ENCODE measurements around the gene SMAD4. TPM values are rescaled to one million over a fixed set of nuclear protein-coding genes. Genes with fewer than 3 reads are reported as not detected.

The SMAD4 gene
- total and polyA plus RNA-seq, 5 donors, result 14.8 to 98.2 (median 92.0) TPM

DNA sequence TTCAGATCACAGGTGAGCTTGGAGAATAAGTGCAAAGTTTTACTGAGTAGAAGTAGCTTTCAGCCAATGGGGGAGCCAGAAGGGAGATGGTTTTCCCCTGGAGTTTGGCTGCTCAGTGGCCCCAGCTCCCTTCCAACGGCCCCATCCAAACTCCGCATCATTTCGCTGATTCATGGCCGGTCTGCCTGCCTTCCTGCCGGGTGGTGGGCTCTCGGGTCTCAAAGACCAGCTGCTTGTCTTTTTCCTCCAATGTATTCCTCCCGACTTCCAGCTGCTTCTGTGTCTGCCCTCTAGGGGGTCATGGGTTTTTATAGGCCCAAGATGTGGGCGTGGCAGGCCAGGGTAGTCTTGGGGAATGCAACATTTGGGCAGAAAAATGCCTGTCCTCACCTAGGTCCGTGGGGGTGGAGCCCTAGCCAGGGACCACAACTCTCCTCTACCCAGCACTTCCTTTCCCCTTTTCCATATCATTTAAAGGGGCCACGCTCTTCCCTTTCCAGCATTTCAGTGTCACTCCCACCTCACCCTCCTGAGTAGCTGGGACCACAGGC lies 94.0 kb downstream of the SMAD4 start:
- ATAC-seq (no peak), DNase-seq (no peak)
- H3K4me1 ChIP-seq (ENCODE audit: control insufficient read depth, insufficient read depth, low read length), result no peaks in the 10 kb centered on the region
- no peaks in the 10 kb centered on the region for H3K27me3 ChIP-seq (ENCODE audit: control insufficient read depth, insufficient read depth)
- H3K4me3 ChIP-seq (ENCODE audit: low read length), result no peak overlapping the region
- intact Hi-C loops (cut with DNase I), result no loop called here
- WGBS, result 87% methylated on average over 10 of the region's 10 CpGs
- no peak overlapping the region for H3K27ac ChIP-seq (ENCODE audit: low read length)
- no peaks in the 10 kb centered on the region for H3K9me3 ChIP-seq (ENCODE audit: control insufficient read depth, low read length)

DNA sequence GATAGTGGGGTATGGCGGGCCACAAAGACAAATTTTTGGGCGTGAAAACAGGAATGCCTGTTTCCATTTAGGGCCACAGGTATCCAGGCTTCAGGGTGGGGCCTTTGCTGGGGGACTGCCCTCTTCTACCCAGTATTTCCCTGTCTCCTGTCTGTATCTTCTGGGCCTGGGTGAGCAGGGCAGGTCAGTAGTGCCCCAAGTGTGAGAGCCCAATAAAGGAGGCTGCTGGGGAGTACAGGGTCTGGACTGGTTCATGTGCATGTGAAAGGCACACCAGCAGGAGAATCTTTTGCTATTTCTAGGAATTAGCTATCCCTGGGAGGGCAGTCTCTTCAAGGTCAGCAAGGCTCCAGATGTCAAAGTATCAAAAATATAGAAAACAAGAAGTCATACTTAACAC lies 96.0 kb downstream of the SMAD4 start:
- no peak for ATAC-seq
- Histone ChIP-seq H3K4me1 (ENCODE audit: control insufficient read depth, insufficient read depth, low read length) (no peaks in the 10 kb centered on the region), H3K27me3 (ENCODE audit: control insufficient read depth, insufficient read depth) (no peaks in the 10 kb centered on the region), H3K4me3 (ENCODE audit: low read length) (no peak overlapping the region), H3K27ac (ENCODE audit: low read length) (no peak overlapping the region), H3K9me3 (ENCODE audit: control insufficient read depth, low read length) (no peaks in the 10 kb centered on the region)
- intact Hi-C loops (cut with DNase I), result no loop called here
- 95% methylated on average over 2 of the region's 2 CpGs for WGBS
- DNase-seq, result no peak

DNA sequence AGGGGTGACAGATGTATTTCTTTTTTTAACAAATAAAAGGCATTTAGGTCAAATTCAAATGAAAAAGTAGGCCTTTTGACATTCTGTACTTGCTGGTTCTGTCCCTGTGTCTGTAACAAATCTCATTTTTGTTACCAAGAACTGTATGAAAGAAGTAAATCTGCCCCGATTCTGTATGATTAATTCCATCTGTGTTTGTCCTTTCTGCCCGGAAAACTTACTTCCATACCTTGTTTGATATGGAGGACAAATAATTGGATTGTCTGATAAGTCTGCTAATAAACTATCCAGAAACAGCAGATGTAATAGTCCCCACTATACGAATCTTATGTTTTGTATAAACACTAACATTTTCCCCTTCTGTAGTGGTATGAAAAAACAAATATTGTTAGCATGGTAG lies 97.7 kb downstream of the SMAD4 start:
- DNase-seq, result no peak
- H3K4me3 ChIP-seq (ENCODE audit: low read length), result no peak overlapping the region
- H3K27me3 ChIP-seq (ENCODE audit: control insufficient read depth, insufficient read depth), result no peaks in the 10 kb centered on the region
- H3K4me1 ChIP-seq (ENCODE audit: control insufficient read depth, insufficient read depth, low read length), result no peaks in the 10 kb centered on the region
- intact Hi-C loops (cut with DNase I), result no loop called here
- no peak for ATAC-seq
- 80% methylated on average over 3 of the region's 3 CpGs for WGBS
- no peaks in the 10 kb centered on the region for H3K9me3 ChIP-seq (ENCODE audit: control insufficient read depth, low read length)
- H3K27ac ChIP-seq (ENCODE audit: low read length), result no peak overlapping the region

DNA sequence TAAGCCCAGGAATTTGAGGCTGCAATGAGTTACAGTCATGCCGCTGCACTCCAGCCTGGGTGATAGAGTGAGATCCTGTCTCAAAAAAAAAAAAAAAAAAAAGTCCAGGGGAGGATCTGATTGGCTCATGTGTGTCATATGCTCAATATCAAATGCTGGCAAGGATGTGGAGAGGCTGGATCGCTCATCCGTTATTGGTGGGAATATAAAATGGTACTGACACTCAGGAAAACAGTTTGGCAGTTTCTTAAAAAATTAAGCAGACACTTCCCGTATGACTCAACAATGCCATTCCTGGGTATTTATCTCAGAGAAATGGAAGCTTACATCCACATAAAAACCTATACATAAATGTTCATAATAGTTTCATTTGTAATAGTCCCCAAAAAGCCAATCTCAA lies 98.5 kb downstream of the SMAD4 start:
- Histone ChIP-seq H3K27ac (ENCODE audit: low read length) (no peak overlapping the region), H3K4me3 (ENCODE audit: low read length) (no peak overlapping the region), H3K27me3 (ENCODE audit: control insufficient read depth, insufficient read depth) (no peaks in the 10 kb centered on the region), H3K4me1 (ENCODE audit: control insufficient read depth, insufficient read depth, low read length) (no peaks in the 10 kb centered on the region), H3K9me3 (ENCODE audit: control insufficient read depth, low read length) (no peaks in the 10 kb centered on the region)
- ATAC-seq, result no peak
- WGBS, result 67% methylated on average over 4 of the region's 4 CpGs
- DNase-seq, result no peak
- intact Hi-C loops (cut with DNase I), result no loop called here

DNA sequence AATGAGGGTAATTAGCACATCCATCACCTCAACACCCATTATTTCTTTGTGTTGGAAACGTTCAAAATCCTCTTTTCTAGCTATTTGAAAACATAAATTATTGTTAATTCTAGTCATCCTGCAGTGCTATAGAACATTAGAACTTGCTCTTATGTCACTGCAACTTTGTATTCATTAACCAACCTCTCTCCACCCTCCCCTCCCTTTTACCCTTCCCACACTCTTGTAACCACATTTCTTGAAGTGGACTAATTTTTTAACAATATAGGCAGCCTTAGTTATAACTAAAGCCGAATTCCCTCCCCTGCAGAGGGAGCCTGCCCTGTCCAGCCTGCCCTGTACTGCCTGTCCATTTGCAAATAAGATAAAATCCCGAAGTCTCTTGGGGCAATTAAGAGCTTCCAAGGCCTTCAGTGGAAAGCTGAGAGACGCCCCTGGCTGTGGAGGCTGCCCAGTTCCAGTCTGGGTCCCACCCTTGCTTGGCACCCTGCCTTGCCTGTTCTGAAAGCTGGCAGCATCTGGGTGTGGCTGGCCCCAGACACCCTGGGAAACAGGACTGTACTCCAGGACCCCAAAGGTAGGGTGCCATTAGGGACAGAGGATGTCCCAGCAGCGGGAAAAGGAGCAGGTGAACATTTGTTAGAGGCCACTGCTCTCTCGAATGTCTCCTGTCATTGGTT lies 102.4 kb downstream of the SMAD4 start:
- DNase-seq (no peak), ATAC-seq (no peak)
- H3K9me3 ChIP-seq (ENCODE audit: control insufficient read depth, low read length), result no peaks in the 10 kb centered on the region
- WGBS, result 77% methylated on average over 6 of the region's 6 CpGs
- H3K4me1 ChIP-seq (ENCODE audit: control insufficient read depth, insufficient read depth, low read length), result no peaks in the 10 kb centered on the region
- no peaks in the 10 kb centered on the region for H3K27me3 ChIP-seq (ENCODE audit: control insufficient read depth, insufficient read depth)
- H3K4me3 ChIP-seq (ENCODE audit: low read length), result no peak overlapping the region
- intact Hi-C loops (cut with DNase I), result no loop called here
- no peak overlapping the region for H3K27ac ChIP-seq (ENCODE audit: low read length)

DNA sequence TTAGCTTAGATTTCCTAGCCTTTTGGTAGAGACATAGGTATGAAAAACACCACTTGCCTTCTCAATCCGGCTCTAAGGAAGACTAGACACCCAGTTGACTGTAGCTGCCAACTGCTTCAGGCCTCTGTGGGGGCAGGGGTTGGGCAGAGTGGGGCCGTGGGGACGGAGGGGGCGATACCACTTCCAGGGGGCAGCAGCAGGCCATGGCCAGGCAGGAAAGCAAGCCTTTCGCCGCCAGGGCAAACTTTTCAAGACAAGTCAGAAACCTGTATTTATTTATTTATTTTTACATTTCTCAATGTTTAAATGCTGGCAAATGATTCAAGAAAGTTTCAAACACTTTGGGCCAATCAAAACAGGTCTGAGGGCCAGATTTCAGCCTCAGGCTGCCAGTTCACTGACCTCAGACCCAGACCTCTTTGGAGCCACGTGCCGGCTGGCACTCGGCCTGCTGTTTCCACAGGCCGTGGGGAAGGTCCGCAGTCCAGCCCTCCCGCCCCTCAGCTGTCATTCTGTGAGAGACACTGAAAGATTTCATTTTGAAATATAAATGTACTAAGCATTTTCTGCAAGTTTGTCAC lies 103.7 kb downstream of the SMAD4 start:
- peak; percentile 57 to 75 for ATAC-seq
- Histone ChIP-seq H3K27me3 (ENCODE audit: control insufficient read depth, insufficient read depth) (no peaks in the 10 kb centered on the region), H3K9me3 (ENCODE audit: control insufficient read depth, low read length) (no peaks in the 10 kb centered on the region), H3K4me3 (ENCODE audit: low read length) (no peak overlapping the region), H3K27ac (ENCODE audit: low read length) (no peak overlapping the region), H3K4me1 (ENCODE audit: control insufficient read depth, insufficient read depth, low read length) (no peaks in the 10 kb centered on the region)
- WGBS, result 47% methylated on average over 12 of the region's 12 CpGs
- DNase-seq, result peak; percentile 50 to 81 (median 75)
- intact Hi-C loops (cut with DNase I), result no loop called here

Other genes with a start within 250 kb of the SMAD4 start
- gene MRO, start 210.2 kb upstream of the SMAD4 start, total RNA-seq, result 1 to 10 TPM; 5.2 to 8.7 (median 7.9) TPM
- gene MRO, start 210.2 kb upstream of the SMAD4 start, polyA plus RNA-seq, result 5.8 TPM
- 100 to 1,000 TPM in 3 of 4 donors, 10 to 100 TPM in 1; 91.0 to 126 (median 118) TPM for gene ME2, start 151.1 kb upstream of the SMAD4 start, total RNA-seq
- 94.7 TPM for gene ME2, start 151.1 kb upstream of the SMAD4 start, polyA plus RNA-seq
- 1 to 10 TPM; 4.9 to 8.6 (median 6.6) TPM for gene ELAC1, start 62.2 kb upstream of the SMAD4 start, total RNA-seq
- gene ELAC1, start 62.2 kb upstream of the SMAD4 start, polyA plus RNA-seq, result 5.2 TPM
- gene MEX3C, start 167.5 kb downstream of the SMAD4 start, total RNA-seq, result 10 to 100 TPM; 17.3 to 22.2 (median 20.3) TPM
- gene MEX3C, start 167.5 kb downstream of the SMAD4 start, polyA plus RNA-seq, result 9.2 TPM

Data from right cardiac atrium (tissue), 5 donors.